ENCODE data around the gene GAD1.

Gene GAD1

GRCh38 chr2:170846314-170846713 is 29.6 kb downstream of the GAD1 start:
- DNase-seq: no peak

GRCh38 chr2:170847716-170848115 is 31.0 kb downstream of the GAD1 start:
- no peak for DNase-seq

GRCh38 chr2:170848587-170848986 is 31.9 kb downstream of the GAD1 start:
- DNase-seq: no peak

GRCh38 chr2:170850251-170850650 is 33.6 kb downstream of the GAD1 start:
- DNase-seq: no peak

- no peak for DNase-seq
Observed at GRCh38 chr2:170851635-170852034, 34.9 kb downstream of the GAD1 start.

- DNase-seq: no peak
Observed at GRCh38 chr2:170856066-170856465, 39.4 kb downstream of the GAD1 start.

- no peak for DNase-seq
Observed at GRCh38 chr2:170862286-170862902, 45.7 kb downstream of the GAD1 start.

- no peak for DNase-seq
Observed at GRCh38 chr2:170863087-170863486, 46.4 kb downstream of the GAD1 start.

GRCh38 chr2:170869036-170869435 is 52.3 kb downstream of the GAD1 start:
- DNase-seq: no peak

GRCh38 chr2:170869461-170869860 is 52.8 kb downstream of the GAD1 start:
- DNase-seq: no peak

- DNase-seq: peak; percentile 72
Observed at GRCh38 chr2:170873035-170873692, 56.5 kb downstream of the GAD1 start.

GRCh38 chr2:170878066-170878465 is 61.4 kb downstream of the GAD1 start:
- DNase-seq: no peak

- no peak for DNase-seq
Observed at GRCh38 chr2:170878505-170878904, 61.8 kb downstream of the GAD1 start.

- no peak for DNase-seq
Observed at GRCh38 chr2:170881840-170882239, 65.2 kb downstream of the GAD1 start.

- no peak for DNase-seq
Observed at GRCh38 chr2:170882758-170883157, 66.1 kb downstream of the GAD1 start.

GRCh38 chr2:170883683-170884082 is 67.0 kb downstream of the GAD1 start:
- no peak for DNase-seq

- no peak for DNase-seq
Observed at GRCh38 chr2:170885130-170885791, 68.6 kb downstream of the GAD1 start.

GRCh38 chr2:170886386-170886785 is 69.7 kb downstream of the GAD1 start:
- no peak for DNase-seq

GRCh38 chr2:170887496-170887895 is 70.8 kb downstream of the GAD1 start:
- DNase-seq: no peak

GRCh38 chr2:170887896-170888295 is 71.2 kb downstream of the GAD1 start:
- DNase-seq: no peak

GRCh38 chr2:170891893-170892292 is 75.2 kb downstream of the GAD1 start:
- DNase-seq: no peak

GRCh38 chr2:170892391-170892951 is 75.8 kb downstream of the GAD1 start:
- DNase-seq: no peak

GRCh38 chr2:170895023-170895757 is 78.5 kb downstream of the GAD1 start:
- DNase-seq: no peak
